Measurements from ENCODE around the gene HECTD2. TPM values are rescaled to one million over a fixed set of nuclear protein-coding genes. Genes with fewer than 3 reads are reported as not detected.
A peak's percentile ranks its signal among the peaks of the same experiment; 100 is the strongest.
"Not testable (repeated sequence)": the region's sequence is repeated elsewhere in the genome, so short reads cannot be mapped to it uniquely, and the experiment has no call there.

HECTD2 gene
- total RNA-seq: 10 to 100 TPM in 2 of 6 donors, 1 to 10 TPM in 4; 5.0 to 14.5 (median 9.2) TPM

- peak within 1 kb of the TSS; percentile 56 to 79 (median 62) for H3K4me3 ChIP-seq
- WGBS, 2 donors: 0 to 1% methylated on average over 14 to 47 of the region's 111 CpGs
- H3K27ac ChIP-seq: peak within 1 kb of the TSS; percentile 96 to 100 (median 98)
- H3K36me3 ChIP-seq: no peaks in the 10 kb centered on the region
- ATAC-seq (ENCODE audit: low FRiP score in 2 of 2): peak; percentile 85 to 93
- no peaks in the 10 kb centered on the region for H3K27me3 ChIP-seq
- H3K4me1 ChIP-seq: peaks cover 7 to 27% (median 13%) of the 10 kb centered on the region in 4 donors
- H3K9me3 ChIP-seq: no peaks in the 10 kb centered on the region
- peak in 2 of 4 donors; percentile 58 to 71 for TF ChIP-seq POLR2A (IDR thresholded peaks at IDR 0.05)
- no peak for TF ChIP-seq EP300 (IDR thresholded peaks at IDR 0.05)
- peak in 1 of 2 donors; percentile 60 for TF ChIP-seq POLR2AphosphoS5 (IDR thresholded peaks at IDR 0.05)
- peak; percentile 43 to 95 (median 88) for TF ChIP-seq CTCF (IDR thresholded peaks at IDR 0.05)
- DNase-seq: peak; percentile 77 to 98
These were observed at the start of gene HECTD2 for GRCh38 chr10:91409869-91410637. HECTD2 (plus strand) TSS chr10:91410344; CDS start chr10:91410439, 95 bp downstream.

GRCh38 chr10:91360461-91360860 is 49.7 kb upstream of the HECTD2 start:
- WGBS, 2 donors: 58 to 63% methylated on average over 3 of the region's 3 CpGs
- TF ChIP-seq CTCF (IDR thresholded peaks at IDR 0.05): no peak
- TF ChIP-seq EP300 (IDR thresholded peaks at IDR 0.05): no peak
- TF ChIP-seq POLR2A (IDR thresholded peaks at IDR 0.05): no peak
- no peak for TF ChIP-seq POLR2AphosphoS5 (IDR thresholded peaks at IDR 0.05)
- ATAC-seq (ENCODE audit: low FRiP score in 2 of 2): no peak

GRCh38 chr10:91365519-91365918 is 44.6 kb upstream of the HECTD2 start:
- not testable (repeated sequence) for H3K4me3 ChIP-seq; ATAC-seq (ENCODE audit: low FRiP score in 2 of 2); DNase-seq; H3K27me3 ChIP-seq; H3K4me1 ChIP-seq; H3K27ac ChIP-seq; H3K9me3 ChIP-seq; H3K36me3 ChIP-seq
- 83 to 90% methylated on average over 3 of the region's 3 CpGs for WGBS, 2 donors

More at GRCh38 chr10:91360461-91360860, 49.7 kb upstream of the HECTD2 start:
- DNase-seq: no peak
- Histone ChIP-seq H3K27me3 (no peaks in the 10 kb centered on the region), H3K4me3 (no peak overlapping the region), H3K36me3 (no peaks in the 10 kb centered on the region), H3K9me3 (no peaks in the 10 kb centered on the region), H3K27ac (no peak overlapping the region), H3K4me1 (no peaks in the 10 kb centered on the region)

- ATAC-seq (ENCODE audit: low FRiP score in 2 of 2) (no peak), DNase-seq (no peak)
- TF ChIP-seq CTCF (IDR thresholded peaks at IDR 0.05) (no peak), POLR2AphosphoS5 (IDR thresholded peaks at IDR 0.05) (no peak), EP300 (IDR thresholded peaks at IDR 0.05) (no peak), POLR2A (IDR thresholded peaks at IDR 0.05) (no peak)
- no peaks in the 10 kb centered on the region for H3K36me3 ChIP-seq
- no peak overlapping the region for H3K4me3 ChIP-seq
- 78 to 86% methylated on average over 1 of the region's 1 CpG for WGBS, 2 donors
- no peaks in the 10 kb centered on the region for H3K27me3 ChIP-seq
- H3K27ac ChIP-seq: no peak overlapping the region
- no peaks in the 10 kb centered on the region for H3K9me3 ChIP-seq
- no peaks in the 10 kb centered on the region for H3K4me1 ChIP-seq
These were observed 43.4 kb upstream of the HECTD2 start for GRCh38 chr10:91366704-91367103.

GRCh38 chr10:91367127-91367531 is 43.0 kb upstream of the HECTD2 start:
- no peaks in the 10 kb centered on the region for H3K36me3 ChIP-seq
- H3K27me3 ChIP-seq: no peaks in the 10 kb centered on the region
- no peak for TF ChIP-seq CTCF (IDR thresholded peaks at IDR 0.05)
- no peak for TF ChIP-seq POLR2A (IDR thresholded peaks at IDR 0.05)
- no peaks in the 10 kb centered on the region for H3K9me3 ChIP-seq
- H3K27ac ChIP-seq: no peak overlapping the region
- no peak overlapping the region for H3K4me3 ChIP-seq
- ATAC-seq (ENCODE audit: low FRiP score in 2 of 2) (no peak), DNase-seq (no peak)
- H3K4me1 ChIP-seq: no peaks in the 10 kb centered on the region
